Colon (tissue), 2 donors: ENCODE results near the gene CCDC141.

Experiments used
- FAIRE-seq: peaks from 2 replicates; lab custom pipeline; 2012; peaks lifted over from hg19 to GRCh38; lab: Jason Lieb, UNC
- donor health status: control.
- donor health status: control.

Gene CCDC141

GRCh38 chr2:178962805-178963433 is 87.0 kb downstream of the CCDC141 start:
- no peak for FAIRE-seq

DNA sequence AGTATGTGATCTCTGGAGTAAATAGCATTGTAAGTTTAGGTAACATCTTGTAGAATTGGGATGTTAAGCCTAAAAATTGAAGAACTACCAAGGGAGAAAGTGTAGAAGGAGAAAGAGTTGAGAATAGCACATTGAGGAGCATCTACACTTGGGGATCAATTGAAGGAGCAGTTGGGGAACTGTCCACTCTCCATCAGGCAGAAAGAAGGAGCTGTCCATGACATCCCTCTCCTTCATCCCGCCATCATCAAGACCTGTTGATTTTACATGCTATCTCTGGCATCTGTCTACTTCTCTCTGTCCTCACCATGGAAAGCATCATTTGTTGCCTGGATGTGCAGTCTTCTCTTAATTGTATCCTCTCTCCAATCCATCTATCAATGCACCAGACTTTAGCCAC is 87.8 kb downstream of the CCDC141 start:
- FAIRE-seq: no peak

DNA sequence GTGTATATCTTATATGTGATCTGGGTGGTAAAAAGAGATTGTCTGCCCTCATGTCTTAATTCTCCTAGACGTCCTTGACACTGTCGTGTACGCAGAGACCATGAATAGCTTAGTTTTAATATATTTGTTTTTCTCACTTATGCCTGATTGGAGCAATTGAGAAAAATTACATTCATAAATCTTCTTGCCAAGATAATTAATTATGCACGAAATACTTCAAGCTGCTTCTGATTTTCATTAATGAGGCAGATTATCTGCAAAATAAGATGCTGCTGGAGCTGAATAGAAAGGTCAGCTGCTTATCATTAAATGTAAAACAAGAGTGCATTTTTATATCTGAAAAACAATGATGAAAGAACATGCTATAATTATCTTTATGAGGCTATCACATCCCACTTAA is 95.9 kb downstream of the CCDC141 start:
- FAIRE-seq: no peak

DNA sequence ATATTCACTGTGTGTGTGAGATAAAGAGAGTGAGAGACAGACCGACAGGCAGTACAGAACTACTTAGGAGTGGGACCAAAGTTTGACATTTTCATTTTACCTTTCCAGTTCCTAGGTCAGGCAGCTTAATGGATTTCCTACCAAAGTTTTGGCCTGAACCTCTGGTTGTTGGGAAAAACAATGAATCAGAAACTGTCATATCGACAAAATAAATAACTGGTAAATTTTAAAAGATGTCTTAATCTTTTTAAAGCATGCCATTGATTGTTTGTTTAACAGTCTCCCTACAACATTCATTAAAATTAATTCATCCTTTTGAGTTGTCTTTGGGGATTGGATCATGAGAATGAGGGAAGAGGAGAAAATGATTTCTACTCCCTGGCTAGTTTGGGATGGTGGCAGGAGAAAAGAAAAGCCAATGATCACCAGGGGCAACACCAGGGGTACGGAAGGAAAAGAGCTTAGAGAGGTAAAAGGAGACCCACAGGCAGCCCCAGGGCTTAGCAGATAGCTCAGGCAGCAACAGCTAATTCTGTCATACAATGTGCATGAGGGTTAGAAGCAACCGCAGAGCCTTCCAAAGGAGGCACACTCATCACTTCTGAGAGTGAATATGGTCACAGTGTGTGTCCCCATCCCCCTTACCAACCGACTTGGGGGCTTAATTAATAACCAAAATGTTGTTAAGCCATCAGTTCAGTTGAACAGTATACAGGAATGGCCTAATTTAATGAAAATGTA is 98.5 kb downstream of the CCDC141 start:
- no peak for FAIRE-seq

DNA sequence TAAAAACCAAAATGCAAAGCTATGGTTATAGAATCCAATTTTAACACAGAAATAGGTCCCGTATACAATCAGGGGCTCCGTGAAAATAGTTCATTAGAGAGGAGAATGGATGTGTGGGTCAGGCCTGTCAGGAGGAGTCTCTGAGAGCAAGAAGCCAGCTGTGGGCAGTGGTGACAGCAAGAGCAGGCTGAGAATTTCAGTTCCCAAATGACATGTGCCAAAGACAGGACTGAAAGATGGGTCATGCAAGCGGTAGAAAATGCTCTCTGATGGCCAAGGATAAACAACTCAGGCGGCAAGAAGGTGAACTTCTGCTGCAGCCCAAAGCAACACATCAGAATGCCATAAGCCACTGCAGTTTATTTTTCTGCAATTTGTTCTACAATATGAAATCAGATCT is 100.4 kb downstream of the CCDC141 start:
- FAIRE-seq: no peak

- no peak for FAIRE-seq
These were observed 100.8 kb downstream of the CCDC141 start for GRCh38 chr2:178949151-178949550.

- FAIRE-seq: no peak
These were observed 102.9 kb downstream of the CCDC141 start for GRCh38 chr2:178947006-178947405.

DNA sequence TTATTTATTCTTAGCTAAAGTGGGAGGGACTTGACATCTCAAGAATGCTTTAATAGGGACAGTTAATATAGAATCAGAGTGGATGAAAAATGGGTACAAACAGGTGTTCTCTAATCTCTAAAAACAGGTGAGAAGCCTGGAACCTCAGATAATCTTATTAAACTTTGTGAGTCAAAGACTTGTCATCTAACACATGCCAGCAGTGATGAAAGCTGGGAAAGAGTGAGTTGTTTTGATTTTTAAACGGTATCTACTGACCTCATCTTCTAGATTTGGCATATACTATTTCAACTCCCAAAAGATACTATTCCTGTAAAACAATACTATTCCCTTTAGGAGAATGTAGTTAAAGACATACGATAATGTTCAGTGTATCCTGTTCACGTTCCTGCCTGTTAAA is 103.4 kb downstream of the CCDC141 start:
- FAIRE-seq: no peak

DNA sequence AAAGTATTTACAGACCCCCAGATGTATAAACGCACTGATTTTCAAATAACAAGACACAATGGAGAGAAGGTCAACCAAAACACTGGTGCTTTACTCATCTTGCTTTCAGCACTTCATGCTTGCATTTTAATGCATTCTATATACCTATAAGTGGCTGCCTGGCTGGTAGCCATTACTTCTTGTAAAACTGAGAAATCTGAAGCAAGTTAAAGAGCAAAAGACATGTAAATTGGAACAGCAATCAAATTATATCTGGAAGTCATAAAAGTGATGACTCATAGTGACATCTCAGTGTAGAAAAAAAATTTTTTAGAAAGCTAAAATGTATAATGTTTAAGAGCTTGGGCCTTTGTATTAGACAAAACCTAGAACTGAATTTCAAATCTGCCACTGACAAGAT is 106.2 kb downstream of the CCDC141 start:
- FAIRE-seq: no peak

- no peak for FAIRE-seq
These were observed 115.4 kb downstream of the CCDC141 start for GRCh38 chr2:178934571-178934970.

DNA sequence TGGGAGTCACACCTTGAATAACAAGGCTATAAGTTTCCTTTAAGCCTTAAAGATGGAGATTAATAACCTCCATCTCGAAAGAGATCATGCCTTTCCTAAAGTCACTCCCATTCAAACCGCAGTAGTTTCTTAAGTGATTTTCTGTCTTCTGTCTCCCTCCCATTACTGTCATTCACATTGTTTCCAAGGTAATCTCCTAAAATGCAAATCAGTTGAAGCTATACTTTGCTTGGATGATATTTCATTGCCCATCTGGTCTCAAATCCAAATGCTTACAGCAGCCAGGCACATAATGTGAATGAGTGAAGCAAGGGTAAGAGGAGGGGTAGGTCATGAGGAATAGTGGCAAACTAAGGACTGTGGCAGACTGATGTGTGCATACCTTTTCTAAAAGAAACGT is 116.4 kb downstream of the CCDC141 start:
- FAIRE-seq: no peak

DNA sequence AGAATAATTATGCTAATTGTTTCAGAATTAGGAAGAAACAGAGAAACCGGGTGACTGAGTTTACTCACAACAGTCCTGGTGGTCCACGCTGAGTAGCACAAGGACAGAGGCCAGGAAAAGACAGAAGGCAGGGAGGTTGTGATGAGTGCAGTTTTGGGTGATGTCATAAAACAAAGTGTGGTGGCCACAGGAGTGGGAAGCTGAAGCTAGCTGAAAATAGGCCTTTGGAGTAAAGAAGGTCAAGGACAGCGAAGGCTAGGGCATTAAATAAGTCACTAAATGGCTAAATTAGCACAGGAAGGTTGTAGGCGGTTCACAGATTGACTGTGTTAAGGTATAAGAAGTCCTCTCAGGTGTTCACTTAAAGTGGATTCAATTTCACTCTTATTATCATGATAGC is 121.9 kb downstream of the CCDC141 start:
- FAIRE-seq: no peak

- FAIRE-seq: no peak
These were observed 122.8 kb downstream of the CCDC141 start for GRCh38 chr2:178927173-178927572.

- no peak for FAIRE-seq
These were observed 125.1 kb downstream of the CCDC141 start for GRCh38 chr2:178924817-178925216.

DNA sequence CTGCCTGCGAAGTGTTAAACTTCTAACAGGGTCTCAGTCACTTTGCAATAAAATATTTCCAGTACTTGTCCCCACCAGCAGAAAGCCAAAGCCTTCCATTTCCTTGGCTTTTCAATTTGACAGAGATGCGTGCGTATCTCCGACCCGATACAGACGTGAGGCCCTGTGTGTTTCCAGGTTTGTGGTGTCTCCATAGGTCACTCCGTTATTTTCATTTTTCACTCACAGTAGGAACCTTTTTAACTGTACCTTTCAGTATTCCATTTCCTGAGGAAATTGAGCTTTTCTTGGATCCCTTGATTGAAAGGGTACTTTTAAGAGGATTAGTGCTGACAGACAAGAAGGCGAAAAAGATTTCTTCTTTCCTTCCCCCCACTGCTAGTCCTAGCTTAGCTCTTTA is 126.4 kb downstream of the CCDC141 start:
- no peak for FAIRE-seq

DNA sequence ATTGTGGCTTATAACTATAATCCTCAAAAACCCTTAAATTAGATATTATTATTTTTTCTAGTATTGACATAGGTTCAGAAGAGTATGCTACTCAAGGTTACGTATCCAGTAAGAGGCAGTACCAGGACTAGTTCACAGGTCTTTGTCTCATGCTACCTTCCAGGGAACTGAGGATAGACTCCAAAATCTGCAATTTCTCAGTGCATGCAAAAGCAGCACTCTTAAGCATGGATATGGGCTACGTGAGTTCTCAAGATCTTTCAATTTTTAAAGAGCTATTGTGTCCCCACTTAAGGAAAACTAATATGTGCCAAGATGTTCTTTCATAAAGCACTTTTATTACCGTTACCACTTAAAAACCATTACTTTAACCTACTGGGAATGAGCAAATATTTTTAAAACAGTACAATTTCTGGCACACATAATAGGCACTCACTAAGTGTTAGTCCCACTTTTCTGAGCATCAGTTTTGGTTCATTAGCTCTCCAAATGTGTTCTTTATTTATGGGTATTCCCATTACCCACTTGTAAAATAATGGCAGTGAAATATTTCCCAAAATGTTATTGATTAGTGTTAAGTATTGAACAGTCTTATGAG is 128.9 kb downstream of the CCDC141 start:
- no peak for FAIRE-seq

DNA sequence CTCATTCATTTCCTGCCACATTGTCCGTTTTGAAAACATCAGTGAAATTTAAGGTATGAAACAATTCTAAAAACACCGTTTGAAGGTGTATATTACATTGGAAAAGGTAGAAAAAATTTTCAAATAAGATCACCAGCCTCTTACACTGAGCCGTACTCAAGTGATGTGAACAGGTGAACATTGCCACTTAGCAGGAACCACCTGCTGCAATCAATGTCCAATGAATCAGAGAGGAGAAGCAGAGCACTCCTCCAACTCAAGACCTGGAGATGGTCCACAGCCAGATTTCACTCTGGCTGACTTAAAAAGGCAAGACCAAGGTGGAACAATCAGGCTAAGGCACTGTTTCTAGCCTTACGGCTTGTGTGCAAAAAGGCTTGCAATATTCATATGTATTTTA is 132.4 kb downstream of the CCDC141 start:
- FAIRE-seq: no peak

- no peak for FAIRE-seq
These were observed 134.3 kb downstream of the CCDC141 start for GRCh38 chr2:178915423-178916173.

GRCh38 chr2:178914259-178914849 is 135.6 kb downstream of the CCDC141 start:
- FAIRE-seq: no peak

GRCh38 chr2:178913049-178913441 is 136.9 kb downstream of the CCDC141 start:
- no peak for FAIRE-seq

DNA sequence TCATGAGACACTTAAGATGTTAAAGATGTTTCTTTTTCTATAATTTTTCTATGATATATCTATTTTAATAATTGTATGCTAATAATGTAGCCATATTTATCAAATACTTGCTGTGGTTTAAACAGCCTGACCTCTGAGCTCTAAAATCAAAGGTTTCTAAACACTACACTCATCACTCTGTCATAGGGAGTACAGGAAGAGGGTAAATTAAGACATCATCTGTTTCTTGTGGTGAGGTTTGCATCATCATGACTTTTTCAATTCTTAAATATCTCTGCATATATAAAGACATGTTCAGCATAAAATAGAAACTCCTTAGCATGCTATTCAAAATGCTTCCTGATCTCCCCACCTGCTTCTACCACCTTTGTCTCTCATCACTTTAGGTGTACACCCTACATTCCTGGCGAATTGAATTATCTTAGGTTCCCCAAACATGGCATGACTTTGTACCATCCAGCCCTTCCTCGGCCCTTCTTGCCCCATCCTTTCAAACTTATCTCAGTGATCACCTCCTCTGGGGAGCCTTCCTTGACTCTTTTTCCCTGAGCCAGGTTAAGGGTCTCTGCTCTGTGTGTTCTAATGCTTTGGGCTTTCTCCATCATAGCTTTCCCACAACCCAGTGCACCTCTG is 137.4 kb downstream of the CCDC141 start:
- FAIRE-seq: no peak

GRCh38 chr2:178911039-178911438 is 138.9 kb downstream of the CCDC141 start:
- no peak for FAIRE-seq
